H9 (cell line): ENCODE results near the gene TESK2. TPM values are rescaled to one million over a fixed set of nuclear protein-coding genes. Genes with fewer than 3 reads are reported as not detected.
"Not testable (repeated sequence)": the region's sequence is repeated elsewhere in the genome, so short reads cannot be mapped to it uniquely, and the experiment has no call there.

Experiments used
- DNase-seq: peaks from one replicate; pipeline ENCODE4 v3.0.0-alpha.2; 2017
- H2AFZ ChIP-seq: one replicate; pipeline ENCODE4 v1.6.1; 2013; ENCODE audit warnings: mild to moderate bottlenecking, low read length, control low read depth, moderate library complexity
- H2AK5ac ChIP-seq: 2 replicates; pipeline ENCODE4 v1.6.1; 2013; ENCODE audit warnings: low read length, control low read depth, mixed read lengths; ENCODE audit not compliant: insufficient read length
- H2BK120ac ChIP-seq: one replicate; pipeline ENCODE4 v1.6.1; 2013; ENCODE audit warnings: low read depth, mild to moderate bottlenecking, low read length, control low read depth, inconsistent platforms; ENCODE audit not compliant: poor library complexity, severe bottlenecking
- H2BK12ac ChIP-seq: 2 replicates; pipeline ENCODE4 v1.6.1; 2013; ENCODE audit warnings: low read length, control low read depth, mixed read lengths, low read depth; ENCODE audit not compliant: insufficient read length
- H2BK15ac ChIP-seq: 2 replicates; pipeline ENCODE4 v1.6.1; 2013; ENCODE audit warnings: low read depth, low read length, control low read depth
- H2BK20ac ChIP-seq: one replicate; pipeline ENCODE4 v1.6.1; 2013; ENCODE audit warnings: low read depth, mild to moderate bottlenecking, low read length, control low read depth, inconsistent platforms; ENCODE audit not compliant: poor library complexity, severe bottlenecking
- H2BK5ac ChIP-seq: 2 replicates; pipeline ENCODE4 v1.6.1; 2013; ENCODE audit warnings: low read length, control low read depth, mixed read lengths; ENCODE audit not compliant: insufficient read length
- H3K14ac ChIP-seq: 2 replicates; pipeline ENCODE4 v1.6.1; 2013; ENCODE audit warnings: low read length, control low read depth; ENCODE audit not compliant: insufficient read depth
- H3K18ac ChIP-seq: 2 replicates; pipeline ENCODE4 v1.6.1; 2013; ENCODE audit warnings: low read depth, mild to moderate bottlenecking, mixed read lengths, low read length, control low read depth; ENCODE audit not compliant: insufficient read length
- H3K23ac ChIP-seq: 2 replicates; pipeline ENCODE4 v1.6.1; 2013; ENCODE audit warnings: low read length, control low read depth, mixed read lengths, low read depth; ENCODE audit not compliant: insufficient read length
- H3K23me2 ChIP-seq: 2 replicates; pipeline ENCODE4 v1.6.1; 2013; ENCODE audit warnings: low read depth, mild to moderate bottlenecking, mixed read lengths, low read length, control low read depth; ENCODE audit not compliant: insufficient read length, poor library complexity, severe bottlenecking
- H3K27ac ChIP-seq: 2 replicates; pipeline ENCODE4 v1.5.1; 2013; ENCODE audit warnings: low read length, control low read depth, mixed read lengths, low read depth; ENCODE audit not compliant: insufficient read length
- H3K27me3 ChIP-seq: 2 replicates; pipeline ENCODE4 v1.6.1; 2013; ENCODE audit warnings: low read length, control low read depth, inconsistent platforms; ENCODE audit not compliant: insufficient read depth
- H3K4ac ChIP-seq: 2 replicates; pipeline ENCODE4 v1.6.1; 2013; ENCODE audit warnings: low read depth, mild to moderate bottlenecking, control low read depth, inconsistent platforms, low read length, moderate library complexity
- H3K4me1 ChIP-seq: 2 replicates; pipeline ENCODE4 v1.6.1; 2013; ENCODE audit warnings: low read length, control low read depth, inconsistent platforms; ENCODE audit not compliant: insufficient read depth
- H3K4me2 ChIP-seq: 2 replicates; pipeline ENCODE4 v1.6.1; 2013; ENCODE audit warnings: low read length, control low read depth, mixed read lengths; ENCODE audit not compliant: insufficient read length, insufficient read depth
- H3K56ac ChIP-seq: 2 replicates; pipeline ENCODE4 v1.6.1; 2013; ENCODE audit warnings: low read depth, mild to moderate bottlenecking, mixed read lengths, low read length, control low read depth; ENCODE audit not compliant: insufficient read length
- H3K79me1 ChIP-seq: 2 replicates; pipeline ENCODE4 v1.6.1; 2013; ENCODE audit warnings: low read depth, mild to moderate bottlenecking, moderate library complexity, low read length, control low read depth, inconsistent platforms; ENCODE audit not compliant: insufficient read depth, poor library complexity, severe bottlenecking
- H3K79me2 ChIP-seq: 2 replicates; pipeline ENCODE4 v1.6.1; 2013; ENCODE audit warnings: low read length, control low read depth, inconsistent platforms; ENCODE audit not compliant: insufficient read depth
- H3K9ac ChIP-seq: 2 replicates; pipeline ENCODE4 v1.6.1; 2013; ENCODE audit warnings: low read length, control low read depth, mixed read lengths; ENCODE audit not compliant: insufficient read length; ENCODE audit errors: extremely low read depth
- H3K9me3 ChIP-seq: one replicate; pipeline ENCODE4 v1.6.1; 2013; ENCODE audit warnings: low read depth, low read length, inconsistent platforms; ENCODE audit not compliant: control insufficient read depth
- H3T11ph ChIP-seq: one replicate; pipeline ENCODE4 v1.6.1; 2013; ENCODE audit warnings: mild to moderate bottlenecking, low read length, control low read depth, inconsistent platforms
- H4K20me1 ChIP-seq: one replicate; pipeline ENCODE4 v1.6.1; 2013; ENCODE audit not compliant: control insufficient read depth, insufficient read length, insufficient read depth
- H4K5ac ChIP-seq: 2 replicates; pipeline ENCODE4 v1.6.1; 2013; ENCODE audit warnings: low read depth, mild to moderate bottlenecking, mixed read lengths, low read length, control low read depth; ENCODE audit not compliant: insufficient read length
- H4K8ac ChIP-seq: replicated peaks from 2 replicates; pipeline ENCODE4 v1.6.1; 2013; ENCODE audit warnings: low read length, control low read depth, mixed read lengths, low read depth; ENCODE audit not compliant: insufficient read length
- H4K91ac ChIP-seq: 2 replicates; pipeline ENCODE4 v1.6.1; 2013; ENCODE audit warnings: low read depth, mild to moderate bottlenecking, moderate library complexity, mixed read lengths, low read length, control low read depth; ENCODE audit not compliant: insufficient read length
- H3K27ac Mint-ChIP-seq, 3 experiments: 2 replicates in 2 of 3; 3 replicates in 1 of 3; pipeline ENCODE4 v1.8.0; 2020 to 2021; ENCODE audit warnings: mixed read lengths in 3 of 3, mild to moderate bottlenecking in 1 of 3, moderate library complexity in 1 of 3
- H3K27me3 Mint-ChIP-seq: 2 replicates; pipeline ENCODE4 v1.8.0; 2021; ENCODE audit warnings: low read depth, mild to moderate bottlenecking, moderate library complexity, mixed read lengths
- H3K36me3 Mint-ChIP-seq, 3 experiments: 2 replicates in 2 of 3; 3 replicates in 1 of 3; pipeline ENCODE4 v1.8.0; 2020 to 2021; ENCODE audit warnings: low read depth in 3 of 3, mixed read lengths in 3 of 3; ENCODE audit not compliant: insufficient read depth in 1 of 3
- H3K4me1 Mint-ChIP-seq, 2 experiments: 2 replicates each; pipeline ENCODE4 v1.8.0; 2020; ENCODE audit warnings: mixed read lengths in 2 of 2
- H3K4me3 Mint-ChIP-seq, 2 experiments: 2 replicates in 1 of 2; 3 replicates in 1 of 2; pipeline ENCODE4 v1.8.0; 2020 to 2021; ENCODE audit warnings: mild to moderate bottlenecking in 2 of 2, mixed read lengths in 2 of 2, moderate library complexity in 1 of 2
- H3K9me3 Mint-ChIP-seq, 2 experiments: 2 replicates in 1 of 2; 3 replicates in 1 of 2; pipeline ENCODE4 v1.8.0; 2020; ENCODE audit warnings: mild to moderate bottlenecking in 2 of 2, mixed read lengths in 2 of 2, moderate library complexity in 1 of 2
- CTCF ChIP-seq: fragments of 200-600 bp; sonication (generic); conservative IDR thresholded peaks from 3 replicates; pipeline ENCODE4 v1.8.0; 2021; ENCODE audit warnings: antibody characterized with exemption, mild to moderate bottlenecking
- WGBS: extraction: QIAGEN DNeasy Blood & Tissue Kit; methylation state at CpG from one replicate; pipeline ENCODE4 v1.1.7; 2013; ENCODE audit warnings: missing lambda C conversion rate, low lambda C conversion rate, mixed read lengths; ENCODE audit not compliant: insufficient read length; ENCODE audit errors: extremely low coverage; 5-methylcytosine and 5-hydroxymethylcytosine counted together
- total RNA-seq: library from RNA; stranded (reverse); gene quantifications from 2 replicates; pipeline ENCODE4 v1.2.1, GENCODE V29; 2021

The TESK2 gene
- total RNA-seq, 1 experiment from 2014 or later = 7.2 TPM

DNA sequence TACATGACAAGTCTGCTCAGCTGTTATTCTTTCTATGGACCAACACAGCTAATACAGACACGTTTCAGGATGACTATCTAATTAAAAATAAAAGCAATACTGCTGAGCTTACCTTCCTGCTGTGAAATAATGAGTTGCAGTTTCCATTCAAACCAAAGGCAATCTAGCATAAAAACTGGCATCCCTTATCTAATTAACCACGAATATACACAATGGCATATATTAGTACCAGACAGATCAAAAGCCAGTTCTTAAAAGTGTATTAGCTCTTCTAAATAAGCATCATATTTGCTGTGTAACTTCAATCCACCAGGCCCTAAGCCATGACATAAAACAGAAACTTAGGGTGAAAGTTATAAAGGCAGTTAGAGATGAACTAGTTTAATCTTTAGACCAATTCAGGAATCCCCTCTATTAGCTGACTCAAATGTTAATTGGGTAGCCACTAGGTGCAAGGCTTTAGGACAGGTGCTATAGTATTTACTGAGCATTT is 20.6 kb downstream of the TESK2 start:
- Histone ChIP-seq H4K8ac (no peak overlapping the region), H2AFZ (no peak overlapping the region), H3T11ph (no peak overlapping the region), H3K27me3 (no peaks in the 10 kb centered on the region), H4K5ac (no peak overlapping the region), H3K4me2 (no peak overlapping the region), H4K91ac (no peak overlapping the region), H3K23ac (no peak overlapping the region), H2AK5ac (no peak overlapping the region), H2BK5ac (no peak overlapping the region), H3K9ac (no peak overlapping the region), H2BK12ac (no peak overlapping the region), H3K79me1 (no peaks in the 10 kb centered on the region), H3K9me3 (no peaks in the 10 kb centered on the region), H3K79me2 (no peaks in the 10 kb centered on the region), H3K18ac (no peak overlapping the region), H3K27ac (no peak overlapping the region), H2BK15ac (no peak overlapping the region), H3K4me1 (no peaks in the 10 kb centered on the region), H4K20me1 (no peaks in the 10 kb centered on the region), H3K23me2 (no peaks in the 10 kb centered on the region), H3K14ac (no peak overlapping the region), H2BK120ac (no peak overlapping the region), H3K4ac (no peak overlapping the region), H2BK20ac (no peak overlapping the region), H3K56ac (no peak overlapping the region)
- Mint-ChIP-seq H3K27ac (no peak overlapping the region), H3K4me1 (peaks cover 0 to 2% of the 10 kb centered on the region in 2 experiments; a peak in 1 of 4 replicates), H3K9me3 (no peaks in the 10 kb centered on the region), H3K4me3 (no peak overlapping the region), H3K36me3 (no peaks in the 10 kb centered on the region; a peak in 2 of 7 replicates), H3K27me3 (no peaks in the 10 kb centered on the region)
- no CpG with 5 or more reads among the region's 2 CpGs for WGBS
- TF ChIP-seq CTCF = no peak
- DNase-seq = no peak

GRCh38 chr1:45467353-45467752 is 23.6 kb downstream of the TESK2 start:
- not testable (repeated sequence) for H3K79me1 ChIP-seq, H3K4me3 Mint-ChIP-seq, H3K23ac ChIP-seq, H2AFZ ChIP-seq, DNase-seq, H3K14ac ChIP-seq, H3K9me3 ChIP-seq, H2AK5ac ChIP-seq, H3K36me3 Mint-ChIP-seq, H3K27ac ChIP-seq, H2BK5ac ChIP-seq, H4K5ac ChIP-seq, H3K56ac ChIP-seq, H3K9me3 Mint-ChIP-seq, H4K91ac ChIP-seq, H3K27me3 ChIP-seq, H3K4me1 ChIP-seq, H3K4ac ChIP-seq, H3K27me3 Mint-ChIP-seq, H3K4me1 Mint-ChIP-seq, H3K79me2 ChIP-seq, H3K9ac ChIP-seq, H2BK15ac ChIP-seq, H4K20me1 ChIP-seq, H4K8ac ChIP-seq, H3K4me2 ChIP-seq, H3T11ph ChIP-seq, H3K23me2 ChIP-seq, H2BK12ac ChIP-seq, H2BK120ac ChIP-seq, H3K18ac ChIP-seq, H3K27ac Mint-ChIP-seq, H2BK20ac ChIP-seq
- WGBS = no CpG with 5 or more reads among the region's 9 CpGs
